ENCODE measurements around the gene EPHB1.

EPHB1 gene

DNA sequence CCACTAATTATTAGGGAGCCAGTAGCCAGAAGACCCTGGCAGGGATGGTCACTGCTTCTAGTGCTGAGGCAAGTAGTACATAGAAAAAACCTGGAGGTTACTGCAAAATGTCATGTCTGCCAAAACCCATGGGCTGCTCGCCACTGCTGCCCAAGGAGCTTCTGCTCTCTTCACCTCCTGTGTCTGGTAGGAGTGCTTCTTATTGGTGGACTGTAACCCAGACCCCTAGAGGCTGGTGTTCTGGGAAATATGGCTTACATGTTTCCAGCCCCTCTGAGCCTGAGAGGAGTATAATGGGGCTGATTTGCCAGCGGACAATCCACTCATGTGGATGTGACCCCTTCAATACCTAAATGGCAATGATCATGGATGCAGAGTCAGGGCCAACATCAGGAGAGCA lies 286.4 kb downstream of the EPHB1 start:
- TF ChIP-seq GATA2 (IDR thresholded peaks at IDR 0.05; ENCODE audit: low read depth, low read length), result no peak
- TF ChIP-seq GATA3 (IDR thresholded peaks at IDR 0.05; ENCODE audit: low read depth, low read length), result no peak

DNA sequence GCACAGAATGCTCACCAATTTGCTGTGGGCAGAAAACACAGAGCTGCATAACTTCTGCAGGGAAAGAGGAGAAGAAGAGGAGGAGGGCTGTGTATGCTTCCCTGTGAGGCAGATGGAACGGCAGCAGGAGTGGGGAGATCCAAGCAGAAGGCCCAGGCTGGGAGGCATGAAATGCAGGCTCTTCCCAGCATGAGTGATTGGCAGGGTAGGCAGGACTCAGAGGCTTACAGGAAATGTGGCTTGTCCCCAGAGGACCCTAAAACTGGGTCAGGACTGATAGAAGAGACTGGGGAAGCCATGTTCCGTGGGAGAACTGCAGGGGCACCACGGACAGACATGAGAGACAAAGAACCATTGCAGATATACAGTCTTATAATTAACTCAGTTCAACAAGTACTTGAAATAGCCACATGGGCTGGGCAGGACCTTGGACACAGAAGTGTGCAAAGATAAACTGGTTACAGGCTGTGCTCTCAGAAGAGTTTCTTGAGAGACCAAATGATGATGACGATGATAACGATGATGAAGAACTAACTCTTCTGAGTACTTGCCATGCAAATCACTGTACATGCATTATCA lies 286.9 kb downstream of the EPHB1 start:
- no peak for TF ChIP-seq GATA3 (IDR thresholded peaks at IDR 0.05; ENCODE audit: low read depth, low read length)
- TF ChIP-seq GATA2 (IDR thresholded peaks at IDR 0.05; ENCODE audit: low read depth, low read length), result no peak

DNA sequence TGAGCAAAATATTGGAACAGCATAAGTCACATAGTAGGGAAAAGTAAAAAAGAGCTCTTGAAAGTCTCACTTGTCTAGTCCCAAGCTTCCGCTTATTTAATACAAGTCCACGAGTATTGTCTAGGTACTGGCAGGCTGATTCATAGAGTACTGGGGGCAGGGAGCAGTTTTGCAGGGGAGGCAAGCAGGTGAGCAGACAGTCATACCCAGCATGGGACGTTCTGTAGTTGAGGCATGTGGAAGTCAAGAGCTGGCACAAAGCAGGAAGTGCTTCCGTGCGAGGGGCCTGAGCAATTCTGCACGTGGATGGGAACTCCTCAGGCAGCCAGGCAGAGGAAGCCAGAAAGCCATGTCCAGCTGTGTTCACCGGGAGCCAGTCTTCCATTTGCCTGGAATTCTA lies 287.6 kb downstream of the EPHB1 start:
- TF ChIP-seq GATA3 (IDR thresholded peaks at IDR 0.05; ENCODE audit: low read depth, low read length) (no peak), GATA2 (IDR thresholded peaks at IDR 0.05; ENCODE audit: low read depth, low read length) (no peak)

DNA sequence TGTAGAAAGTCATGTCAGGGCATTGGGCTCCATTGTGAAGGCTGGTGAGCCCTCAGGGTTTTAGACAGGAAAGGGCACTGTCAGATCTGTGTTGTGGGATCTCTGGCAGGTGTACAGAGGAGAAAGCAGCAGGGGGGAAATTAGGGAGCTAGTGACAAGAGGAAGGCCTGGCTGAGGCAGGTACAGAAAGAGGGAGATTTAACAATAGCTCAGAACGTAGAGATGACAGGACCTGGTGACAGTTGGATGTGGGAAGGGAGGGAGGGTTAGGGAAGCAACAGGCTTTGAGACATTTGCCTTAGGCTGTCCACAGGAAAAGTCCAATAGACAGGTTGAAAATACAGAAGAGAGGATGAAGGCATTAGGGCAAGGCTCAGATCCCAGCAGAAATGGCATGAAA lies 288.1 kb downstream of the EPHB1 start:
- TF ChIP-seq GATA2 (IDR thresholded peaks at IDR 0.05; ENCODE audit: low read depth, low read length) (no peak), GATA3 (IDR thresholded peaks at IDR 0.05; ENCODE audit: low read depth, low read length) (no peak)

DNA sequence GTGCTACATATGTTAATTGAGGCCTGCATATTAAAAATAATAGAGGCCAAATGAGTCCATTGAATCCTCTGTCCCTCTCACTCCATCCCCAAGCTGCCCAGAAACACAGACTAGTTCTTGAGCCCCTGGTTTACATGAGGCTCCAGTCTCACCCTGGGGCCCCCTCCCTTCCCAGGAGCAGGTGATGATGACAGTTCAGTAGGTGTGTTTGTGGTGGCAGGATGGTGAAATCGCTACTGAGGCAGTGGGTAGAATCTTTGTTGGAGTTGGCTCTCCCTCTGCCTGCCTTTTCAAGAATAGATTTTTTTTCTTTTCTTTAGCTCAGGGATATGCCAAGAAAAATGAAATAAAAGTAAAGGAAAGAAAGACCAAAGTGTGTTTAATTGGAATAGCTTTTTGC lies 288.7 kb downstream of the EPHB1 start:
- TF ChIP-seq GATA2 (IDR thresholded peaks at IDR 0.05; ENCODE audit: low read depth, low read length) (no peak), GATA3 (IDR thresholded peaks at IDR 0.05; ENCODE audit: low read depth, low read length) (no peak)

DNA sequence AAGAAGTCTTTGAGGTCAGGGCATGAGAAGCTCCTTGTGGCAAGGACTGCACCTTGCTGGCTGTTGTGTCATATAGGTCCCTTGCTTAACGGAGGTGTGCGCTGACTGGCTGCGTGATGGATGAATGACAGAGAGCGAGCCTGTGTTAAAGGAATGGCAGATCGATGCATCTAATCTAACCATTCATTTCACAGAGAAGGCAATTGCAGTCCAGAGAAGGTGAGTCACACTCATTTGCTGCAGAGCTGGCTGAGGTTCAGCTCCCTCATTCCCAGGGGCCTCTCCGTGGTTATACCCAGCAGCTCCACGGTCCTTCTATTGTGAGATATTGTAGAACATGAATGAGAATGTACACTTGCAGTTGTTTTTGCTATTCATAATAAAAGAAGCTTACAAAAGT lies 289.3 kb downstream of the EPHB1 start:
- TF ChIP-seq GATA3 (IDR thresholded peaks at IDR 0.05; ENCODE audit: low read depth, low read length), result no peak
- no peak for TF ChIP-seq GATA2 (IDR thresholded peaks at IDR 0.05; ENCODE audit: low read depth, low read length)

DNA sequence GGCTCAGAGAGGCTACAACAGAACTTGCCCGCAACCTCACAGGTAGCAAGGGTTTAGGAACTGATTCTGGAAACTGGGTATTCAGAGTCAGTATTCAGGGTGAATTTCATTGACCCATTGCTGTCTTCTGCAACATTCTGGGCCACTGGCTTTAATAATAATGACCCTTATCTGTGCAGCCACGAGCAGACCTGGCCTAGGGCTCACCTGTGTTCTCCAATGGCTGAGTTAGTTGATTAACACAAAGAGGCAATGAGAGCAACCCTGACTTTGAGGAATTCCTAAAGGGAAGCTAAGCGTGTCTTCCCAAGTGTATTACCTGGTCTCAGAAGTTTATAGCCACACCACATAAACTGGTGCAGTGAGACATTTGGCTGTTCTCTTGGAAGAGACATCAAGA lies 289.9 kb downstream of the EPHB1 start:
- no peak for TF ChIP-seq GATA2 (IDR thresholded peaks at IDR 0.05; ENCODE audit: low read depth, low read length)
- no peak for TF ChIP-seq GATA3 (IDR thresholded peaks at IDR 0.05; ENCODE audit: low read depth, low read length)

DNA sequence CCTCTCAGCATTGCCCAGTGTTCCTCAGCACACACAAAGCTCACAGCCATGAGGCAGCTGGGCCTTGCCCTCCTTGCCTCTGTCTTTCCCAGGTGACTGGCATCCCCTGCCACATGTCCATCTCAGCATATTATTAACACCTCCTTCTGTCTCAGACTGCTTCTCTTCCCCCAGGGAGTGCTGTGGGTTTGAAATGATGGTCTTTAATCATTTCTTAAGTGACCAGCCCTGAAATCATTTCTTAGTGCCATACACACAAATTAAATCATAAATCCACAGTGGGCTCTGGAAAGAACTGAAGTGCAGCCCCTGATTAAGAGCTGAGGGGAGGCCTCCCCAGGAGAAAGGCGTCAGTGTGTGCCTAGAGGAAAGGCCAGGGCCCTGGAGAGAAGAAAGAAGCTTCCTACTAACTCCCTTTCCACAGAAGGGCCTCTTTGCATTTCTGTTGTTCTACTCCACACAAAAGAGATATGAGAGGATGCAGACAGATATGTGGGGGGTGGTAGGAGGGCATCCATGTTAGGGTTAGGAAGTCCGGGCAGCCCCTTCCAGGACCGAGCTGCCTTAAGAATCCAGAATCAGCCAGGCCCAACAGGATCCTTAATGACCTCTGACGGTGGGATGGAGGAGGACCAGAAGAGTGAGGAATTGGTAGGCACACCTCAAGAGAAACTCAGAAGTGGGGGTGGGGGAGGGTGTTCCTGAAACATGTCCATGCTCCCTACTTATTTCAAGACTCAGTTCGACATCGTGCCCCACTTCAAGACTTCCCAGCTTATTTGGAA lies 290.8 kb downstream of the EPHB1 start:
- TF ChIP-seq GATA3 (IDR thresholded peaks at IDR 0.05; ENCODE audit: low read depth, low read length), result no peak
- TF ChIP-seq GATA2 (IDR thresholded peaks at IDR 0.05; ENCODE audit: low read depth, low read length), result no peak

DNA sequence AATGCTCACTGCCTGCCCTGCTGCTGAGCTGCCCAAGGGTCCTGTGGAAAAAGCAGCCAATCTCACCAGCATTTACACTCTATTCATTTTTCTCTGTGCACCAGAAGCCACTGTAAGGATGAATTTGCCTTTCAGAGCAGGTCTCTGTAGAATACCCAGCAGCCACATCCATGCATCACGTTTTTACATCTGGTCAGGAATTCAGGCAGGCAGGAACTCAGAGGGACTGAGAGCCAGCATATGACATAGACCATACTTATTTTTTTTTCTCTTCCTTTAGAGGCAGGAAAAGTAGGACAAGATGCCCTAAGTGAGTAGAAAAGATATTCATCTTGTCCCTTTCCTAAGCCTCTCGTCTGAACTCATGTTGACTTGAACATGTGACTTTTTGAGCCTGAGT lies 292.7 kb downstream of the EPHB1 start:
- TF ChIP-seq GATA2 (IDR thresholded peaks at IDR 0.05; ENCODE audit: low read depth, low read length) (no peak), GATA3 (IDR thresholded peaks at IDR 0.05; ENCODE audit: low read depth, low read length) (no peak)

DNA sequence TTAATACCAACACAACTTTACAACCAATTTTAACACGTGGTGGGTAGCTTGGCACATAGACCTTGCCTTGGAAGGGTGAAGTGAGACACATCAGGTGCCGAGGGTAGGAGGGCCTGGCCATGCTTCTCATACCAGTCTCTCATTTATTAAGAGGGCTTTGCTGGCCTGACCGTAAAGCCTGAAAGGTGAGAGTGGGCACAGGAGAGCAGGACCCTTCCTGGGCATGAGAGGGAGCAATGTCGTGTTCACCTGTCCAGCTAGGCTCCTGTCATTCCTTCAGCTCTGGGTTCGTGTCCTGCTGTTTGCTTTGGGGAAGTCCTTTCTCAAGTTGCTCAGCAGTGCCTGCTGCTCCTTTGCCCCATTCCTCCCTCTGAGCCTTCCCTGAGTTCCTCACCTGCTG lies 294.4 kb downstream of the EPHB1 start:
- TF ChIP-seq GATA3 (IDR thresholded peaks at IDR 0.05; ENCODE audit: low read depth, low read length), result no peak
- TF ChIP-seq GATA2 (IDR thresholded peaks at IDR 0.05; ENCODE audit: low read depth, low read length), result no peak

DNA sequence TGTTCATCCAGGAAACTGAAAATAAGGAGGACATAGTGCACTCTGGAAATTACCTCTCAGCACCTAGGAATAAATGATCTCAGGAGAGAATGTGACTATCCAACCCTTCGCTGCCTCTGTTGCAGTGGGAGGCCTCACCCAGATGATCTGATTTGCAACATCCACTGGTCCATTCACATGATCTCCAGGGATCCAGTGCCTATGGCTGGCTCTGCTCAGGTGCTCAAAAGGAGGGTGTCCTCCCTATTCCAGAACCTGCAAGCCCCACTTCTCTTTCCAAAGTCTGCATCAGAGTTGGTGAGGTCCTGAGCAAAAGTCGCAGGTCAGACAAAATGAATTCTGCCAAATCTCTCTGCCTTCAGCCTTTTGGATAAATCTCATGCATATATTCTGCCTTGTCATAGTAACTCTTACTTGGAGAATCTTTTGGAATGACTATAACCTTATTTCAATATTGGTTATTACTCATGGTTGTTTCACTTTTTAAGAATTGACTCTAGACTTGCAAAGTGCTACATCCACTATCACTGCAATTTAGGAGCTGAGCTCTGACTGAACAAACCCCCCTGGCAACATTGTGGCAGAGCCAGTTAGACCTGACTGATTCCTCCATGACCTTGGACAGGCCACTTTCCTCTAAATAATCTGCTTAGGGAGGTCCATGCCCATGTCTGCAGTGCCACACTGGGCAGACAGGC lies 295.1 kb downstream of the EPHB1 start:
- TF ChIP-seq GATA3 (IDR thresholded peaks at IDR 0.05; ENCODE audit: low read depth, low read length) (no peak), GATA2 (IDR thresholded peaks at IDR 0.05; ENCODE audit: low read depth, low read length) (no peak)

DNA sequence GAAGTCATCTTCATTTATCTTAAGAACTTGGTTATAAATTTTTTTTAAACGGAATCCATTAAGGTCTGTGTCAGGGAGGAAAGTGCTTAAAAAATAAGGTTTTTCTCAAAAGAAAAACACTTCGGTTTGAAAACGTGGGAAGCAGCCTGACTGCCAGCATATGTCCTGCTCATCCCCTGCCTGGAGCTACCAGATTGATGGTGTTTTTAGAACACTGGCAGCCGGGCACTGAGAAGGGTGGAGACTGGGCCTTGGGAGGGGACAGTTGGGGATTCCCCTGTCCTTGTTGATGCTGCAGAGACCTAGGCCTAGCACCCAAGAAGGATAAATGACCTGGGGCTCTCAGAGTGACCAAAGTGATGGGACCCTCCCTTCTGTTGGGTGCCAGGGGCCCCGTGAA lies 296.9 kb downstream of the EPHB1 start:
- no peak for TF ChIP-seq GATA3 (IDR thresholded peaks at IDR 0.05; ENCODE audit: low read depth, low read length)
- TF ChIP-seq GATA2 (IDR thresholded peaks at IDR 0.05; ENCODE audit: low read depth, low read length), result no peak

DNA sequence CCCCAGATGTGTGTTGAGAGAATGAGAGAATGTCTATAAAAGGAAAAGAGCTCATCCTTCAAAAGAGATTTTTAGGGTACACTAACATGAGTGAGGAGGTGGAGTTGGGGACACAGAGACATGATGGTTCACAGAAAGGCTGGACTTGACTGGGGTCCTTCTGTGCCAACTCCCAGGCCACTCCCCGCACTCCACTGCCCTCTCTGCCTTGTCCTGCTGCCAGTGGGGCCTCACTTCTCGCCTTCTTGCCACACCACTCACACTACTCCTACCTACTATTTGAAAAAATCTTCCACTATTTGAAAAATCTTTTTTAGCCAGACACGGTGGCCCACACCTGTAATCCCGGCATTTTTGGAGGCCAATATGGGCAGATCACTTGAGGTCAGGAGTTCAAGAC lies 298.1 kb downstream of the EPHB1 start:
- TF ChIP-seq GATA3 (IDR thresholded peaks at IDR 0.05; ENCODE audit: low read depth, low read length), result no peak
- TF ChIP-seq GATA2 (IDR thresholded peaks at IDR 0.05; ENCODE audit: low read depth, low read length), result no peak

DNA sequence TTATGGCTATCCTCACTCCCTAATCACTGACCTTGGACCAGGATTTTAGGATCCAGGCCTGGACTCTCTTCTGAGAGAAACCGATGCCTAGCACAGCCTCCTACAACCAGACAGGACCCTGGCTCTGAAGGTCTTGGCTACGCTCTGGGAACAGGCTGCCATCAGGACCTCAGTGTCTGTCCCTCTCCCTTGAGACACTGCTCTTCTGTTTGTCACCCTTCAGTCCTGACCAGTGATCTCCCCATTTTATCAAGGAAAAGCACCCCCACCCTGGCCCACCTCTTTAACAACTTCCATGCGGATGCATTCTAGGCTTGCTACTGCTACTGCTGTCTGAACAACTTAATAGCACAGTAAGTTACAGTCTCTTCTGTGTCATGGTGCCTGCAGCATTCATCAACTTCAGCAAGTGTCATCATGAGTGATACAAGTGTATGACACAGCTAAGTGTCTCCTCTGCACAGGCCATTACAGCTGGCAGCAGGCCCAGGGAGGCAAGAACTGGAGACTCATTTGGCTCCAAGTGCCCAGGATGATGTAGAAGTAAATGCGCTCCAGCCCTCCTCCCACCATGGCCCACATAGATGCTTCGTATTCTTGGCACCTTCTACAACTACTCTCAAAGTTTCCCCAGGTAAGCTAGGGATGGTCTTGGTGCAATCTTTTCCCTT lies 302.4 kb downstream of the EPHB1 start:
- TF ChIP-seq GATA3 (IDR thresholded peaks at IDR 0.05; ENCODE audit: low read depth, low read length) (no peak), GATA2 (IDR thresholded peaks at IDR 0.05; ENCODE audit: low read depth, low read length) (no peak)

Measured in SH-SY5Y (cell line).